H1 (cell line): ENCODE data around the gene DPYD. TPM values are rescaled to one million over a fixed set of nuclear protein-coding genes. Genes with fewer than 3 reads are reported as not detected.

ENCODE experiments used
- JUN ChIP-seq: IDR thresholded peaks from 2 replicates; pipeline ENCODE4 v1.6.1; 2011; ENCODE audit warnings: low read depth, mild to moderate bottlenecking, improper control_type of control experiment, low read length
- KDM1A ChIP-seq: fragments of 200-600, 300-600 bp; sonication (generic); IDR thresholded peaks from 2 replicates; pipeline ENCODE4 v1.7.1; 2016; ENCODE audit warnings: mild to moderate bottlenecking, low read length, borderline replicate concordance
- polyA plus RNA-seq, 7 experiments: library from polyadenylated mRNA; depleted of rRNA in 3 of 7; stranded (reverse) in 5 of 7; unstranded in 2 of 7; fragments of >200 nt in 5 of 7; fragments of 200-250 nt in 2 of 7; gene quantifications; 1 replicate in 5 of 7; 2 replicates in 1 of 7; 4 replicates in 1 of 7; pipeline versions ENCODE4 v1.2.1 to v1.2.3, GENCODE V29; 2011 to 2013; ENCODE audit warnings: missing spikeins in 2 of 7, mixed read lengths in 2 of 7
- total RNA-seq: library from RNA; stranded (reverse); fragmentation: NEBNext Ultra II Directional; extraction: Animal tissue kit (Norgen Biotek cat#: 25700); gene quantifications from 2 replicates; pipeline ENCODE4 v1.2.1, GENCODE V29; 2021
- TF ChIP-seq, protein P1 (sequence below), 3 experiments: IDR thresholded peaks; 1 replicate in 2 of 3; 2 replicates in 1 of 3; pipeline versions ENCODE4 v1.5.1 to v1.6.1; 2011; ENCODE audit warnings: low read length in 3 of 3, mild to moderate bottlenecking in 3 of 3, inconsistent platforms in 2 of 3, low read depth in 1 of 3, moderate library complexity in 1 of 3; ENCODE audit not compliant: insufficient read depth in 1 of 3; ENCODE audit errors: control extremely low read depth in 1 of 3

Gene DPYD
- total and polyA plus RNA-seq, 2 of the 8 experiments (the other 6 are each of a cell fraction or from before 2014, with no cell fraction given): 0.29 to 0.73 TPM

DNA sequence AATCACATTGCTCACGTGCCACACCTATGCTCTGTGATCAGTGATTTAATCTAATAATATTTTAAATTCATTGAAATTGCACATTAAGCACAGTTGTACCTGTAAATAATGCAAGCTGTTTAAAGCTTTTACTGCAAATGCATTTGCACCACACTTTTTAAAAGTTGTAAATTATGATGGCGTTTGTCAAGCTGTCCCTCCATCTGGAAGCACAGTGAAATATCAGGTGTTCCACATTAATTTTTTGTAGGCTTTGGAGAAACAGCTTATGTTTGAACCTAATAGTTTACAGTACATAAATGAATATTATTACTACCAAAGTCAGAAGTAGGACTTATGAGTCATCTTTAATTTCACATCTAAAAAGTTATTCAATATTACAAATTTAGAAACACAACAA is 3.0 kb upstream of the DPYD start (continued):
- TF ChIP-seq, protein P1, sequence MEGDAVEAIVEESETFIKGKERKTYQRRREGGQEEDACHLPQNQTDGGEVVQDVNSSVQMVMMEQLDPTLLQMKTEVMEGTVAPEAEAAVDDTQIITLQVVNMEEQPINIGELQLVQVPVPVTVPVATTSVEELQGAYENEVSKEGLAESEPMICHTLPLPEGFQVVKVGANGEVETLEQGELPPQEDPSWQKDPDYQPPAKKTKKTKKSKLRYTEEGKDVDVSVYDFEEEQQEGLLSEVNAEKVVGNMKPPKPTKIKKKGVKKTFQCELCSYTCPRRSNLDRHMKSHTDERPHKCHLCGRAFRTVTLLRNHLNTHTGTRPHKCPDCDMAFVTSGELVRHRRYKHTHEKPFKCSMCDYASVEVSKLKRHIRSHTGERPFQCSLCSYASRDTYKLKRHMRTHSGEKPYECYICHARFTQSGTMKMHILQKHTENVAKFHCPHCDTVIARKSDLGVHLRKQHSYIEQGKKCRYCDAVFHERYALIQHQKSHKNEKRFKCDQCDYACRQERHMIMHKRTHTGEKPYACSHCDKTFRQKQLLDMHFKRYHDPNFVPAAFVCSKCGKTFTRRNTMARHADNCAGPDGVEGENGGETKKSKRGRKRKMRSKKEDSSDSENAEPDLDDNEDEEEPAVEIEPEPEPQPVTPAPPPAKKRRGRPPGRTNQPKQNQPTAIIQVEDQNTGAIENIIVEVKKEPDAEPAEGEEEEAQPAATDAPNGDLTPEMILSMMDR (IDR thresholded peaks at IDR 0.05; ENCODE audit: control extremely low read depth in 1 of 3, insufficient read depth in 1 of 3, low read depth in 1 of 3, low read length in 3 of 3): no peak
- TF ChIP-seq KDM1A: no peak
- no peak for TF ChIP-seq JUN
- TF ChIP-seq, all 59 proteins: peak for 0
